Chondrocyte (in vitro differentiated cells): Measurements from ENCODE around the gene TSPYL6. TPM values are rescaled to one million over a fixed set of nuclear protein-coding genes. Genes with fewer than 3 reads are reported as not detected.

ENCODE experiments used
- DNase-seq: peaks from one replicate; pipeline ENCODE4 v3.0.0; 2021; ENCODE audit warnings: mixed read lengths, low spot score
- H3K27ac Mint-ChIP-seq: one replicate; pipeline ENCODE4 v1.8.0; 2021; ENCODE audit warnings: mild to moderate bottlenecking, moderate library complexity, mixed read lengths; ENCODE audit not compliant: unreplicated experiment
- H3K27me3 Mint-ChIP-seq: 2 replicates; pipeline ENCODE4 v1.8.0; 2021; ENCODE audit warnings: low read depth, mixed read lengths
- H3K36me3 Mint-ChIP-seq: 2 replicates; pipeline ENCODE4 v1.8.0; 2021; ENCODE audit warnings: low read depth, mixed read lengths
- H3K4me1 Mint-ChIP-seq: 2 replicates; pipeline ENCODE4 v1.8.0; 2021; ENCODE audit warnings: low read depth, mild to moderate bottlenecking, mixed read lengths
- H3K4me3 Mint-ChIP-seq: one replicate; pipeline ENCODE4 v1.8.0; 2021; ENCODE audit warnings: mild to moderate bottlenecking, moderate library complexity, mixed read lengths; ENCODE audit not compliant: unreplicated experiment
- H3K9me3 Mint-ChIP-seq: 2 replicates; pipeline ENCODE4 v1.8.0; 2021; ENCODE audit warnings: low read depth, mixed read lengths
- total RNA-seq: library from RNA; stranded (reverse); gene quantifications from 3 replicates; pipeline ENCODE4 v1.2.1, GENCODE V29; 2021
- TF ChIP-seq, protein P1 (sequence below): fragments of 200-600 bp; sonication (generic); IDR thresholded peaks from 2 replicates; pipeline ENCODE4 v1.5.0; 2021; ENCODE audit warnings: antibody characterized with exemption, mild to moderate bottlenecking, moderate library complexity

The TSPYL6 gene
- total RNA-seq, 1 donor from 2014 or later: not detected

DNA sequence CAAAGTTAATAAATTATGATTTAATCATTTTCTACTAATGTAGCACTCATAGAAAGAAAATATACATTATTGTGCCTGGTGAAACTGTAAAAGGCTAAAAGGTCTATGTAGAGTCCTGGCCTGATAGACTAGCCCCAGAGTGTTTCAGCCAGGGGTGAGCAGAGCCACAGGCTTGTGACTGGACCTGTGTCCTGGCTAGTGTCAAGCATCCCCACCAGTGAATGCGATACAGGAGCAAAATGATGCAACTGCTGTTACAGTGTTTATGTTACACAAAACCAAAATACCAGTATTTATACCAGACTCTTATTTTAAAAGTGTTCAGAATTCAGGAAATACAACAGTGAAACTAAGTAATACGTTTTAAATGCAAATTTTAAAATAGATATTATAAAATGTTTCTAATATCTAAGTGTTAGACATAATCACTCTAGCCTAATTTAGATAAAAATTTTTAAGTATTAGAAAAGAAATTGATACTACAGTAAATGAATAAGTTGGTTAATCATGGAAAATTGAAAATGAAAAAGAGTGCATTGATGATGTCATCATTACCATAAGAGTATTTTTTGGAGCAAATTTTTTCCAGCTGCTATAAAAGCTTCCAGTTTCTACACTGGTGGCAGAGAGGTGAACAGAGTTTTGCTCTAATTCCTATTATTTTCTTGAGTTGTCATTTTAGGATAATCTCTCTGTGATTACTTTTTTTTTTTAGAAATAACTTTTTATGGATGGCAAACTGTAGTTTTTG, 6.2 kb upstream of the TSPYL6 start:
- DNase-seq: no peak
- Mint-ChIP-seq H3K27me3 (no peaks in the 10 kb centered on the region), H3K9me3 (peaks cover 9% of the 10 kb centered on the region), H3K27ac (no peak overlapping the region), H3K36me3 (peaks cover 3% of the 10 kb centered on the region), H3K4me3 (no peak overlapping the region), H3K4me1 (peaks cover 13% of the 10 kb centered on the region)
- TF ChIP-seq, protein P1, sequence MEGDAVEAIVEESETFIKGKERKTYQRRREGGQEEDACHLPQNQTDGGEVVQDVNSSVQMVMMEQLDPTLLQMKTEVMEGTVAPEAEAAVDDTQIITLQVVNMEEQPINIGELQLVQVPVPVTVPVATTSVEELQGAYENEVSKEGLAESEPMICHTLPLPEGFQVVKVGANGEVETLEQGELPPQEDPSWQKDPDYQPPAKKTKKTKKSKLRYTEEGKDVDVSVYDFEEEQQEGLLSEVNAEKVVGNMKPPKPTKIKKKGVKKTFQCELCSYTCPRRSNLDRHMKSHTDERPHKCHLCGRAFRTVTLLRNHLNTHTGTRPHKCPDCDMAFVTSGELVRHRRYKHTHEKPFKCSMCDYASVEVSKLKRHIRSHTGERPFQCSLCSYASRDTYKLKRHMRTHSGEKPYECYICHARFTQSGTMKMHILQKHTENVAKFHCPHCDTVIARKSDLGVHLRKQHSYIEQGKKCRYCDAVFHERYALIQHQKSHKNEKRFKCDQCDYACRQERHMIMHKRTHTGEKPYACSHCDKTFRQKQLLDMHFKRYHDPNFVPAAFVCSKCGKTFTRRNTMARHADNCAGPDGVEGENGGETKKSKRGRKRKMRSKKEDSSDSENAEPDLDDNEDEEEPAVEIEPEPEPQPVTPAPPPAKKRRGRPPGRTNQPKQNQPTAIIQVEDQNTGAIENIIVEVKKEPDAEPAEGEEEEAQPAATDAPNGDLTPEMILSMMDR: no peak

DNA sequence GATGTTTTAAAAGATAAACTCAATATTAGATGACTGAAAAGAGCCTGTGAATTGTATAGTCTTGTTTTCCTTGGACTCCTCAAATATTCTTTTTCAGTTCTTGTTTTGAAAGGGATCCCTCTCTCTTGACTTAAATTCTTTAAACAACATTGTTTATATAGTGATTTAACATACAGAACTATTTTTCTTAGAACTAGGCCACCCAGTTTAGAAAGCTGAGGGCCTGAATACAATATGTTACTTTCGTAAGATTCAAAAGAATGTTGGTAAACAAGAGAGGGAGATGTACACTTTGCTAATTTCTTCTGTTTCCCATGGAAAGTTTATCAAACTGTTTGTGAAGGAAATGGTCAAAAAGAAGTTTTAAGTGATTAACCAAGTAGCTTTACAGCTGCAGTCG, 5.5 kb upstream of the TSPYL6 start:
- Mint-ChIP-seq H3K4me1 (peaks cover 9% of the 10 kb centered on the region), H3K9me3 (peaks cover 9% of the 10 kb centered on the region), H3K36me3 (peaks cover 3% of the 10 kb centered on the region), H3K27me3 (no peaks in the 10 kb centered on the region), H3K27ac (no peak overlapping the region), H3K4me3 (no peak overlapping the region)
- TF ChIP-seq, protein P1: no peak
- DNase-seq: no peak

DNA sequence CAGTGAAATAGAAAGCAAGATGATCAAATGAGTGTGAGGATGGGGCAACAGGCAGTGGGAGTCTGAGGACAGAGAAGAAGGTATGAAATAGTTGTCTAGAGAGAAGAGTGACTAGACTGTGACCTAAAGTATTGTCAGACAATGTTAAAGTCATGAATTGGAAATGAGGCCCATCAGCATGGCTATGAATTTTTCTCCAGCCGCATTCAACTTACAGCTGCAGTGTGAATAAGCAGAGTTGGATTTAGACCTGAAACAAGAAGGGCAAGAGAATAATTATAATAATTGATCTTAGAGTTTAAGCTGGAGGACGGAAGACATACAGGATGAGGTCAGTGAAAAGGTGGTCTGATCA, 4.2 kb upstream of the TSPYL6 start:
- TF ChIP-seq, protein P1: no peak
- Mint-ChIP-seq H3K4me3 (no peak overlapping the region), H3K36me3 (peaks cover 3% of the 10 kb centered on the region), H3K27ac (no peak overlapping the region), H3K9me3 (peaks cover 7% of the 10 kb centered on the region), H3K27me3 (no peaks in the 10 kb centered on the region), H3K4me1 (peaks cover 9% of the 10 kb centered on the region)
- DNase-seq: no peak

DNA sequence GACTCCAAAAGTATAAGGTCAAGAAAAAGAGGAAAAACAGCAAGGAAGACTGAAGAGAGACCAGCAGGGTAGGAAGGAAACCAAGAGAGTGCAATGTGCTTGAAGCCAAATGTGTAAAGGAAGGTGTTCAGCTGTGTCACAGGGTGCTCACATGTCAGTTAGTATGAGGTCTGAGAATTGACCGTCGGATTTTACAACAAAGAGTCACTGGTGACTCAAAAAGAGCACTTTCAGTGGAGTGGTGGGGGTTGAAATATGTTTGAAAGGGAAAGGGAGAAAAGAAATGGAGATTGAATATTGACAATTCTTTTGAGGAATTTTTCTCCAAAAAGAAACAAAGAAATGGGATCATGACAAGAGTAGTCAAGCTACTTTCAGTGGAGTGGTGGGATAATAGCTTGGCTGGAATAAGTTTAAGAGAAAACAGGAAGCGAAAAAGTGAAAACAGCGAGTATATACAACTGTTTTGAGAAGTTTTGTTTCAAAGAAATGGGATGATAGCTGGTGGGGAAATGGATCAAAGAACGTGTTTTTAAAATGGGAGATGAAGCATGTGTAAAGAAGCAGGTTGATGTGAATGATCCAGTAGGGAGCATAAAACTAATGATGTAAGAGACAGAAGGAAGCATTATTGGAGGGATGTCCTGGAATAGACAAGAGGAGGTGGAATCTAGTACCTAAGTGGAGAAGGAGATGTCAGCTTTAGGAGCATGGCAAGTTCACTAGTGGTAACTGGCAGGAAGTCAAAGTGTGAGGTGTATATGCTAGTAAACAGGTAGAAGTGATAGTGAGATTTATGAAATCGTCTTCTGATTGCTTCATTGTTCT, 3.6 kb upstream of the TSPYL6 start:
- Mint-ChIP-seq H3K27me3 (no peaks in the 10 kb centered on the region), H3K4me1 (peaks cover 9% of the 10 kb centered on the region), H3K27ac (no peak overlapping the region), H3K9me3 (peaks cover 1% of the 10 kb centered on the region), H3K4me3 (no peak overlapping the region), H3K36me3 (no peaks in the 10 kb centered on the region)
- no peak for DNase-seq
- TF ChIP-seq, protein P1: no peak

DNA sequence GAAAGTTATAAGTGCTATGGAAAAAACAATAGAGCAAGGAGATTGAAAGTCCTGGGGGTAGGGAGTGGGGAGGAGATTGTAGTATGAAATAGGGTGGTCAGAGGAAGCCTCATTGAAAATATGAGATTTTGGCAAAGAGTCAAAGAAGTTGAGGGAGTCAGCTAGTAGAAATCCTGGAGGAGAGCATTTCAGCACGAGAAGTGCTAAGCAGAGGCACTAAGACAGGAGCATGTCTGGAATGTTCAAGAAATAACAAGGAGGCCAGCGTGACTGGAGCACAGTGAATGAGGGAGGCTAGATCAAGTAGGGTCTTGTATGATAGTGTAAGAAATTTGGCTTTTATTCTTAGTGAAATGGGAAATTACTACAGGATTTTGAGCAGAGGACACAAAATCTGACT, 2.1 kb upstream of the TSPYL6 start:
- Mint-ChIP-seq H3K27me3 (no peaks in the 10 kb centered on the region), H3K4me1 (peaks cover 9% of the 10 kb centered on the region), H3K27ac (no peak overlapping the region), H3K9me3 (no peaks in the 10 kb centered on the region), H3K4me3 (no peak overlapping the region), H3K36me3 (no peaks in the 10 kb centered on the region)
- no peak for DNase-seq
- TF ChIP-seq, protein P1: no peak
